Ovary (tissue), 3 donors: ENCODE data around the gene DCBLD1.

Experiments
- POLR2A ChIP-seq: fragments of 450-650 bp; IDR thresholded peaks from one replicate; pipeline ENCODE4 v1.6.1; 2017; ENCODE audit warnings: antibody characterized with exemption, mild to moderate bottlenecking, moderate library complexity
- TF ChIP-seq, protein P1 (sequence below), 3 donors: fragments of 450-650 bp in 2 of 3; fragments of 200-600 bp in 1 of 3; IDR thresholded peaks; one replicate each; pipeline versions ENCODE4 v1.5.1 to v1.8.0; 2016 to 2022; ENCODE audit warnings: antibody characterized with exemption in 3 of 3, mild to moderate bottlenecking in 1 of 3
- donor health status: DM: no; HTN: no; CAD: no.

DNA sequence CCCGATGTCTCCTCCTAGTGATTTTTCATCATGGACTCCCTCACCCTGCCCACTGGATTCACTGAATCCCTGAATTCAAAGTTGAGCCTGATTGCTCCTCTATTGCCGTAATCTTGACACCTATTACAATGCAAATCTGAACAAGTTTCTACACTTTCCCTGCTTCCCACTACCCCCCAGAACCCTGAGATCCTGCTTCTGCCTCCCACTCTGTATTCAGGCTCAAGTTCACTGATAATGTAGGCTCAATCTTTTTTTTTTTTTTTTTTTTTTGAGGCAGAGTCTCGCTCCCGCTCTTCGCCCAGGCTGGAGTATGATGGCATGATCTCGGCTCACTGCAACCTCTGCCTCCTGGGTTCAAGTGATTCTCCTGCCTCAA is 3.6 kb upstream of the DCBLD1 start:
- TF ChIP-seq, protein P1, sequence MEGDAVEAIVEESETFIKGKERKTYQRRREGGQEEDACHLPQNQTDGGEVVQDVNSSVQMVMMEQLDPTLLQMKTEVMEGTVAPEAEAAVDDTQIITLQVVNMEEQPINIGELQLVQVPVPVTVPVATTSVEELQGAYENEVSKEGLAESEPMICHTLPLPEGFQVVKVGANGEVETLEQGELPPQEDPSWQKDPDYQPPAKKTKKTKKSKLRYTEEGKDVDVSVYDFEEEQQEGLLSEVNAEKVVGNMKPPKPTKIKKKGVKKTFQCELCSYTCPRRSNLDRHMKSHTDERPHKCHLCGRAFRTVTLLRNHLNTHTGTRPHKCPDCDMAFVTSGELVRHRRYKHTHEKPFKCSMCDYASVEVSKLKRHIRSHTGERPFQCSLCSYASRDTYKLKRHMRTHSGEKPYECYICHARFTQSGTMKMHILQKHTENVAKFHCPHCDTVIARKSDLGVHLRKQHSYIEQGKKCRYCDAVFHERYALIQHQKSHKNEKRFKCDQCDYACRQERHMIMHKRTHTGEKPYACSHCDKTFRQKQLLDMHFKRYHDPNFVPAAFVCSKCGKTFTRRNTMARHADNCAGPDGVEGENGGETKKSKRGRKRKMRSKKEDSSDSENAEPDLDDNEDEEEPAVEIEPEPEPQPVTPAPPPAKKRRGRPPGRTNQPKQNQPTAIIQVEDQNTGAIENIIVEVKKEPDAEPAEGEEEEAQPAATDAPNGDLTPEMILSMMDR (IDR thresholded peaks at IDR 0.05) = no peak
- TF ChIP-seq POLR2A = no peak
